Transverse colon (tissue), 3 donors: ENCODE measurements around the gene ABTB2.

Source experiments
- CTCF ChIP-seq, 5 experiments: fragments of 200-600 bp in 3 of 5; fragments of 450-650 bp in 2 of 5; sonication (generic) in 3 of 5; IDR thresholded peaks; 1 replicate in 2 of 5; 2 replicates in 3 of 5; pipeline ENCODE4 v1.5.1; 2016 to 2017; ENCODE audit warnings: antibody characterized with exemption in 5 of 5, inconsistent platforms in 3 of 5, mild to moderate bottlenecking in 2 of 5, moderate library complexity in 1 of 5
- EP300 ChIP-seq: sonication (generic); formaldehyde crosslinking; IDR thresholded peaks from one replicate; pipeline ENCODE4 v1.6.1; 2017; ENCODE audit warnings: antibody characterized with exemption, low read depth
- POLR2A ChIP-seq: fragments of 450-650 bp; IDR thresholded peaks from one replicate; pipeline ENCODE4 v1.6.1; 2016; ENCODE audit warnings: antibody characterized with exemption, mild to moderate bottlenecking, moderate library complexity

GRCh38 chr11:34203377-34203871 lies 154.4 kb downstream of the ABTB2 start:
- TF ChIP-seq POLR2A (no peak), CTCF (IDR thresholded peaks at IDR 0.05) (no peak), EP300 (no peak)
